Measurements from ENCODE around the gene MCCD1.

DNA sequence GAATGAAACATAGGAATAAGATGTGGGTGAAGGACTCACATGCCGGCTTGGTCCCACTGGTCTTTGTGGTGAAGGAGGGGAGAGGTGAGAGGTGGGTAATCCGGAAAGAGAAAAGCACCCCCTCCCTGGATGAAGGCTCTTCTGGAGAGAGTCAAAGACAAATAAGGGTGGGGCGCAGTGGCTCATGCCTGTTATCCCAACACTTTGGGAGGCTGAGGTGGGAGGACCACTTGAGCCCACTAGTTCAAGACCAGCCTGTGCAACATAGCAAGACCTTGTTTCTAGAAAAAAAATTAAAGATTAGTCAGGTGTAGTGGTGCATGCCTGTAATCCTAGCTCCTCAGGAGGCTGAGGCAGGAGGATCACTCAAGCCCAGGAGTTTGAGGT lies 50.4 kb downstream of the MCCD1 start:
- TF ChIP-seq, protein P1, sequence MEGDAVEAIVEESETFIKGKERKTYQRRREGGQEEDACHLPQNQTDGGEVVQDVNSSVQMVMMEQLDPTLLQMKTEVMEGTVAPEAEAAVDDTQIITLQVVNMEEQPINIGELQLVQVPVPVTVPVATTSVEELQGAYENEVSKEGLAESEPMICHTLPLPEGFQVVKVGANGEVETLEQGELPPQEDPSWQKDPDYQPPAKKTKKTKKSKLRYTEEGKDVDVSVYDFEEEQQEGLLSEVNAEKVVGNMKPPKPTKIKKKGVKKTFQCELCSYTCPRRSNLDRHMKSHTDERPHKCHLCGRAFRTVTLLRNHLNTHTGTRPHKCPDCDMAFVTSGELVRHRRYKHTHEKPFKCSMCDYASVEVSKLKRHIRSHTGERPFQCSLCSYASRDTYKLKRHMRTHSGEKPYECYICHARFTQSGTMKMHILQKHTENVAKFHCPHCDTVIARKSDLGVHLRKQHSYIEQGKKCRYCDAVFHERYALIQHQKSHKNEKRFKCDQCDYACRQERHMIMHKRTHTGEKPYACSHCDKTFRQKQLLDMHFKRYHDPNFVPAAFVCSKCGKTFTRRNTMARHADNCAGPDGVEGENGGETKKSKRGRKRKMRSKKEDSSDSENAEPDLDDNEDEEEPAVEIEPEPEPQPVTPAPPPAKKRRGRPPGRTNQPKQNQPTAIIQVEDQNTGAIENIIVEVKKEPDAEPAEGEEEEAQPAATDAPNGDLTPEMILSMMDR (IDR thresholded peaks at IDR 0.05), result no peak
- no peak for TF ChIP-seq POLR2A (IDR thresholded peaks at IDR 0.05)
- TF ChIP-seq EP300 (IDR thresholded peaks at IDR 0.05), result no peak
